Smooth muscle cell (in vitro differentiated cells): ENCODE data around the gene SOCS2. TPM values are rescaled to one million over a fixed set of nuclear protein-coding genes. Genes with fewer than 3 reads are reported as not detected.

ENCODE experiments used
- DNase-seq: peaks from one replicate; lab custom pipeline; 2025; ENCODE audit not compliant: unreplicated experiment; lab: John Stamatoyannopoulos, UW
- H2AFZ ChIP-seq: fragments of 200-600 bp; sonication (generic); 2 replicates; pipeline ENCODE4 v1.6.0; 2016; ENCODE audit warnings: antibody characterized with exemption, low read depth, mild to moderate bottlenecking
- H3F3A ChIP-seq: fragments of 200-600 bp; sonication (generic); 2 replicates; pipeline ENCODE4 v1.6.0; 2017; ENCODE audit warnings: antibody characterized with exemption, low read depth
- H3K27ac ChIP-seq: fragments of 200-600 bp; sonication (generic); 2 replicates; pipeline ENCODE4 v1.5.1; 2016; ENCODE audit warnings: low read depth, mild to moderate bottlenecking
- H3K27me3 ChIP-seq: fragments of 200-600 bp; sonication (generic); 2 replicates; pipeline ENCODE4 v1.6.1; 2016; ENCODE audit warnings: low read depth, mild to moderate bottlenecking
- H3K36me3 ChIP-seq: fragments of 200-600 bp; sonication (generic); 2 replicates; pipeline ENCODE4 v1.5.1; 2016; ENCODE audit warnings: low read depth
- H3K4me1 ChIP-seq: fragments of 200-600 bp; sonication (generic); 2 replicates; pipeline ENCODE4 v1.5.1; 2016; ENCODE audit warnings: low read depth
- H3K4me2 ChIP-seq: fragments of 200-600 bp; sonication (generic); 2 replicates; pipeline ENCODE4 v1.6.0; 2016; ENCODE audit warnings: mild to moderate bottlenecking
- H3K4me3 ChIP-seq: fragments of 200-600 bp; sonication (generic); 2 replicates; pipeline ENCODE4 v1.5.1; 2016; ENCODE audit warnings: mild to moderate bottlenecking
- H3K79me2 ChIP-seq: fragments of 200-600 bp; sonication (generic); 2 replicates; pipeline ENCODE4 v1.6.0; 2016; ENCODE audit warnings: low read depth, mild to moderate bottlenecking
- H3K9ac ChIP-seq: fragments of 200-600 bp; sonication (generic); 2 replicates; pipeline ENCODE4 v1.6.0; 2016; ENCODE audit warnings: low read depth
- H3K9me3 ChIP-seq: fragments of 200-600 bp; sonication (generic); replicated peaks from 2 replicates; pipeline ENCODE4 v1.5.1; 2016; ENCODE audit warnings: low read depth
- H4K20me1 ChIP-seq: fragments of 200-600 bp; sonication (generic); 2 replicates; pipeline ENCODE4 v1.6.0; 2016; ENCODE audit warnings: low read depth
- CTCF ChIP-seq: fragments of 200-600 bp; sonication (generic); IDR thresholded peaks from 2 replicates; pipeline ENCODE4 v1.5.1; 2017; ENCODE audit warnings: borderline replicate concordance, mild to moderate bottlenecking, antibody characterized with exemption; ENCODE audit not compliant: insufficient read depth, poor library complexity, severe bottlenecking
- WGBS: methylation state at CpG from one replicate; pipeline ENCODE4 v1.1.7; 2016; ENCODE audit warnings: low lambda C conversion rate; 5-methylcytosine and 5-hydroxymethylcytosine counted together
- polyA plus RNA-seq: library from polyadenylated mRNA; unstranded; fragments of >200 nt; fragmentation: Nextera tagmentation; extraction: Ambion mirVana; gene quantifications from 2 replicates; pipeline ENCODE4 v1.2.1, GENCODE V29; 2016
- total RNA-seq: library from RNA; depleted of rRNA; stranded (reverse); fragments of >200 nt; gene quantifications from 2 replicates; pipeline ENCODE4 v1.2.3, GENCODE V29; 2014

SOCS2 gene
- total and polyA plus RNA-seq, 2 experiments from 2014 or later, result 4.9 to 18.6 TPM

DNA sequence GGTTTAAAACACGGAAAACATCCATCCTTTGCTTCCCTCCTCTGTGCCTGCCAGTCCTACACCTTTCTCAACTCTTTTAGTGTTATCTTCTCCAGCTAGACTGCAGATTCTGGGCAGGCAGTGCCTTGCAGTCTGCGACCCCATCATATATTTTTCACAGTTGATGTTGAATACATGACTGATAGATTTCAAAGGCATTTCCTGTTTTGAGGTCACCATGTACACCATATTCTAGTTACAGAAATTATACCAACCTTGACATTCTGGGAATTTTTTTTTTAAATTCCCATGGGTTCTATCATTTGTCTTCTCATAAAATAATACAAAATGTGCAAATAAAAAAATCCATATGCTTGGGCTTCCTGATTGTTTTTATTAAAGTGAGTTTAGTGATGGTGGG lies 16.6 kb downstream of the SOCS2 start:
- Histone ChIP-seq H3K9ac (no peak overlapping the region), H3K9me3 (no peaks in the 10 kb centered on the region), H3K27ac (no peak overlapping the region), H3F3A (peaks cover 6% of the 10 kb centered on the region), H3K4me1 (no peaks in the 10 kb centered on the region), H3K4me2 (no peak overlapping the region), H4K20me1 (no peaks in the 10 kb centered on the region), H3K4me3 (no peak overlapping the region), H2AFZ (no peak overlapping the region), H3K36me3 (no peaks in the 10 kb centered on the region), H3K27me3 (no peaks in the 10 kb centered on the region), H3K79me2 (no peaks in the 10 kb centered on the region)
- TF ChIP-seq CTCF, result no peak
- 87% methylated on average over 2 of the region's 2 CpGs for WGBS
- DNase-seq, result no peak

DNA sequence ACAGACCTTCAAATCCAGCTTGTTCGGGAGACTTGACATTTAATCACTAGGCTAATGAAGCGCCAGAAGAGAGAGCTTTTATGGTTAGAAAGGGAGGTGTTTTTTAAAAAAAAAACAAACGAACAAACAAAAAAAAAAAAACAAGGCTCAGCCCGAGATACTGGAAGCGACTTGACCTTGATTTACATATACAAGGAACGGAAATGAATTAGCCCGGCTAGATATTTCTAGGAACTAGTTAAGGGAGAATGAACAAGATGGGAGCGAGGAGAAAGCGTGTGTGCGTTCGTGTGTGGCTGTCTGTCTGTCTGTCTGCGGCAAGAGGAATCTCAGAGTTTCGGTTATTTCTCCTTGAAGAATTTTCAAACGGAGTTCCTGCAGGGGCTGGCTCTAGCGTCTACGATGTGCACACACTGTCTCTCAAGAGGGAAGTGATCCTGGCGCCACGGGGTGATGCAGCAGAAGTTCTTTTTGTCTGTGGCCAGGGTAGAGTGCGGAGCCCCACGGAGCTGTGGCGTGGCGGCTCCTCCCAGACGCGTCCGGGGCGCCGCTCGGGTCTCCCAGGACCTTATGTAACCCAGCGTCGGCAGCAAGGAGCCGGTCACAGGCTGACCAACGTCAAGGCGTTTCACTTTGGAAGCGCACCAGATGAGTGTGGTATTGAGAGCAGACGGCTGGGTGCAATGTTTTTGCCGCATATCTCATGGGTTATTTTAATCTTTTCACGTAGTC lies 18.8 kb downstream of the SOCS2 start:
- Histone ChIP-seq H3F3A (peaks cover 6% of the 10 kb centered on the region), H3K79me2 (no peaks in the 10 kb centered on the region), H2AFZ (peak overlapping the region; percentile 47), H3K4me3 (peak overlapping the region; percentile 58), H4K20me1 (no peaks in the 10 kb centered on the region), H3K36me3 (no peaks in the 10 kb centered on the region), H3K4me2 (peak overlapping the region; percentile 83), H3K27ac (peak overlapping the region; percentile 55), H3K27me3 (no peaks in the 10 kb centered on the region), H3K9me3 (no peaks in the 10 kb centered on the region), H3K4me1 (no peaks in the 10 kb centered on the region), H3K9ac (peak overlapping the region; percentile 25)
- TF ChIP-seq CTCF, result no peak
- DNase-seq, result peak; percentile 21
- 2% methylated on average over 37 of the region's 37 CpGs for WGBS

- H3K27me3 ChIP-seq, result no peaks in the 10 kb centered on the region
- H3K36me3 ChIP-seq, result no peaks in the 10 kb centered on the region
- H3K4me2 ChIP-seq, result peak overlapping the region; percentile 55
- H3K9me3 ChIP-seq, result no peaks in the 10 kb centered on the region
- H4K20me1 ChIP-seq, result no peaks in the 10 kb centered on the region
- H2AFZ ChIP-seq, result peak overlapping the region; percentile 43
- H3K4me1 ChIP-seq, result no peaks in the 10 kb centered on the region
- no peak for TF ChIP-seq CTCF
- no peak for DNase-seq
- 53% methylated on average over 6 of the region's 6 CpGs for WGBS
- H3K9ac ChIP-seq, result no peak overlapping the region
- H3K79me2 ChIP-seq, result no peaks in the 10 kb centered on the region
- H3F3A ChIP-seq, result peaks cover 6% of the 10 kb centered on the region
- H3K27ac ChIP-seq, result no peak overlapping the region
- H3K4me3 ChIP-seq, result no peak overlapping the region
These were observed 20.3 kb downstream of the SOCS2 start for GRCh38 chr12:93592641-93593406.
